ENCODE data around the gene HYAL1.
"Not testable (repeated sequence)": the region's sequence is repeated elsewhere in the genome, so short reads cannot be mapped to it uniquely, and the experiment has no call there.

The HYAL1 gene

GRCh38 chr3:50275996-50276761 is 27.2 kb downstream of the HYAL1 start:
- H3K4me3 ChIP-seq (ENCODE audit: low read length) = no peak overlapping the region
- DNase-seq (ENCODE audit: low read depth) = no peak
- no peak for TF ChIP-seq CTCF (IDR thresholded peaks at IDR 0.05; ENCODE audit: insufficient read depth, low read depth, low read length, missing control alignments)

- H3K4me3 ChIP-seq (ENCODE audit: low read length) = no peak overlapping the region
- no peak for DNase-seq (ENCODE audit: low read depth)
- TF ChIP-seq CTCF (IDR thresholded peaks at IDR 0.05; ENCODE audit: insufficient read depth, low read depth, low read length, missing control alignments) = no peak
Observed at GRCh38 chr3:50275141-50275995, 28.0 kb downstream of the HYAL1 start.

GRCh38 chr3:50274371-50275104 is 28.8 kb downstream of the HYAL1 start:
- H3K4me3 ChIP-seq (ENCODE audit: low read length) = no peak overlapping the region
- TF ChIP-seq CTCF (IDR thresholded peaks at IDR 0.05; ENCODE audit: insufficient read depth, low read depth, low read length, missing control alignments) = peak; percentile 79
- DNase-seq (ENCODE audit: low read depth) = peak; percentile 83

GRCh38 chr3:50273689-50274065 is 29.7 kb downstream of the HYAL1 start:
- no peak for DNase-seq (ENCODE audit: low read depth)
- no peak for TF ChIP-seq CTCF (IDR thresholded peaks at IDR 0.05; ENCODE audit: insufficient read depth, low read depth, low read length, missing control alignments)
- no peak overlapping the region for H3K4me3 ChIP-seq (ENCODE audit: low read length)

- peak; percentile 94 for TF ChIP-seq CTCF (IDR thresholded peaks at IDR 0.05; ENCODE audit: insufficient read depth, low read depth, low read length, missing control alignments)
- peak overlapping the region; percentile 30 for H3K4me3 ChIP-seq (ENCODE audit: low read length)
- DNase-seq (ENCODE audit: low read depth) = peak; percentile 82
Observed at GRCh38 chr3:50272911-50273688, 30.3 kb downstream of the HYAL1 start.

GRCh38 chr3:50272538-50272910 is 30.9 kb downstream of the HYAL1 start:
- not testable (repeated sequence) for DNase-seq (ENCODE audit: low read depth)

More at GRCh38 chr3:50272538-50272910, 30.9 kb downstream of the HYAL1 start:
- not testable (repeated sequence) for H3K4me3 ChIP-seq (ENCODE audit: low read length)

Data from epithelial cell of esophagus (primary cell).